Endothelial cell (in vitro differentiated cells): ENCODE measurements around the gene OR1D5. TPM values are rescaled to one million over a fixed set of nuclear protein-coding genes. Genes with fewer than 3 reads are reported as not detected.

Source experiments
- DNase-seq: peaks from one replicate; pipeline ENCODE4 v3.0.0; 2021; ENCODE audit warnings: low spot score
- H3K27ac Mint-ChIP-seq: one replicate; pipeline ENCODE4 v1.8.0; 2021; ENCODE audit warnings: mixed read lengths, inconsistent platforms; ENCODE audit not compliant: unreplicated experiment
- H3K27me3 Mint-ChIP-seq: one replicate; pipeline ENCODE4 v1.8.0; 2021; ENCODE audit warnings: mild to moderate bottlenecking, moderate library complexity, mixed read lengths, inconsistent platforms; ENCODE audit not compliant: unreplicated experiment
- H3K36me3 Mint-ChIP-seq: one replicate; pipeline ENCODE4 v1.8.0; 2021; ENCODE audit warnings: mild to moderate bottlenecking, low read depth, mixed read lengths, inconsistent platforms; ENCODE audit not compliant: unreplicated experiment
- H3K4me1 Mint-ChIP-seq: one replicate; pipeline ENCODE4 v1.8.0; 2021; ENCODE audit warnings: mild to moderate bottlenecking, mixed read lengths, inconsistent platforms; ENCODE audit not compliant: unreplicated experiment
- H3K4me3 Mint-ChIP-seq: one replicate; pipeline ENCODE4 v1.8.0; 2021; ENCODE audit warnings: mild to moderate bottlenecking, mixed read lengths, inconsistent platforms; ENCODE audit not compliant: unreplicated experiment
- H3K9me3 Mint-ChIP-seq: one replicate; pipeline ENCODE4 v1.8.0; 2021; ENCODE audit warnings: mixed read lengths, inconsistent platforms; ENCODE audit not compliant: unreplicated experiment
- total RNA-seq: library from RNA; stranded (reverse); fragmentation: NEBNext Ultra II Directional; extraction: Animal tissue kit (Norgen Biotek cat#: 25700); gene quantifications from one replicate; pipeline ENCODE4 v1.2.1, GENCODE V29; 2021; ENCODE audit not compliant: unreplicated experiment
- TF ChIP-seq, protein P1 (sequence below): fragments of 200-600 bp; sonication (generic); IDR thresholded peaks from one replicate; pipeline ENCODE4 v1.5.0; 2021; ENCODE audit warnings: antibody characterized with exemption; ENCODE audit not compliant: unreplicated experiment

OR1D5 gene
- total RNA-seq, 1 donor from 2014 or later, result not detected

GRCh38 chr17:3038941-3039340 is 24.5 kb downstream of the OR1D5 start:
- H3K27ac Mint-ChIP-seq, result no peak overlapping the region
- TF ChIP-seq, protein P1, sequence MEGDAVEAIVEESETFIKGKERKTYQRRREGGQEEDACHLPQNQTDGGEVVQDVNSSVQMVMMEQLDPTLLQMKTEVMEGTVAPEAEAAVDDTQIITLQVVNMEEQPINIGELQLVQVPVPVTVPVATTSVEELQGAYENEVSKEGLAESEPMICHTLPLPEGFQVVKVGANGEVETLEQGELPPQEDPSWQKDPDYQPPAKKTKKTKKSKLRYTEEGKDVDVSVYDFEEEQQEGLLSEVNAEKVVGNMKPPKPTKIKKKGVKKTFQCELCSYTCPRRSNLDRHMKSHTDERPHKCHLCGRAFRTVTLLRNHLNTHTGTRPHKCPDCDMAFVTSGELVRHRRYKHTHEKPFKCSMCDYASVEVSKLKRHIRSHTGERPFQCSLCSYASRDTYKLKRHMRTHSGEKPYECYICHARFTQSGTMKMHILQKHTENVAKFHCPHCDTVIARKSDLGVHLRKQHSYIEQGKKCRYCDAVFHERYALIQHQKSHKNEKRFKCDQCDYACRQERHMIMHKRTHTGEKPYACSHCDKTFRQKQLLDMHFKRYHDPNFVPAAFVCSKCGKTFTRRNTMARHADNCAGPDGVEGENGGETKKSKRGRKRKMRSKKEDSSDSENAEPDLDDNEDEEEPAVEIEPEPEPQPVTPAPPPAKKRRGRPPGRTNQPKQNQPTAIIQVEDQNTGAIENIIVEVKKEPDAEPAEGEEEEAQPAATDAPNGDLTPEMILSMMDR, result no peak
- no peaks in the 10 kb centered on the region for H3K9me3 Mint-ChIP-seq
- H3K4me3 Mint-ChIP-seq, result no peak overlapping the region
- peaks cover 8% of the 10 kb centered on the region for H3K36me3 Mint-ChIP-seq
- H3K4me1 Mint-ChIP-seq, result no peaks in the 10 kb centered on the region
- peaks cover 3% of the 10 kb centered on the region for H3K27me3 Mint-ChIP-seq
- no peak for DNase-seq

- DNase-seq, result no peak
- Mint-ChIP-seq H3K27me3 (peaks cover 3% of the 10 kb centered on the region), H3K27ac (no peak overlapping the region), H3K36me3 (peaks cover 4% of the 10 kb centered on the region), H3K4me1 (no peaks in the 10 kb centered on the region), H3K9me3 (no peaks in the 10 kb centered on the region), H3K4me3 (no peak overlapping the region)
- TF ChIP-seq, protein P1, result no peak
Observed at GRCh38 chr17:3037259-3037658, 26.1 kb downstream of the OR1D5 start.

DNA sequence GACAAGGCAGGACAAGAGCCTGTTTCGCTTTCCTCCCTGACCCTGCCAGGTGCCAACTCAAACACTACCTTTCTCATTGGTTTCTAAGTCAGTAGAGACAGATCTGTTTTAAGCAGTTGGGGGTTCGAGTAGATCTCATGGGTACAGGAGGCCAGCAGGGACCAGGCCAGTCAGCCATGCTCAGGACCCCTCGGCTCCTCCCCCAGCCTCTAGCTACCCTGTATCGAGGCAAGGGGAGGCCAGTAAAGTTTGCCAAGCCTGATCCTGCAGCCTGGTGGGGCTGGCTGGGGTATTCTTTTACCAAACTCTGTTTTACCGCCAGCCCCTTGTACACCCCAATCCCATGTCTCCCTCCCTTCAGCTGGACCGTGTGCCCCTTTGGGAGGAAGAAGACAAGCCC is 26.6 kb downstream of the OR1D5 start:
- H3K9me3 Mint-ChIP-seq, result no peaks in the 10 kb centered on the region
- H3K27ac Mint-ChIP-seq, result no peak overlapping the region
- no peak overlapping the region for H3K4me3 Mint-ChIP-seq
- TF ChIP-seq, protein P1, result no peak
- peaks cover 4% of the 10 kb centered on the region for H3K36me3 Mint-ChIP-seq
- peaks cover 3% of the 10 kb centered on the region for H3K27me3 Mint-ChIP-seq
- H3K4me1 Mint-ChIP-seq, result no peaks in the 10 kb centered on the region
- no peak for DNase-seq

GRCh38 chr17:3035968-3036280 is 27.5 kb downstream of the OR1D5 start:
- Mint-ChIP-seq H3K36me3 (peaks cover 4% of the 10 kb centered on the region), H3K4me3 (no peak overlapping the region), H3K4me1 (no peaks in the 10 kb centered on the region), H3K27me3 (peaks cover 2% of the 10 kb centered on the region), H3K27ac (no peak overlapping the region), H3K9me3 (no peaks in the 10 kb centered on the region)
- no peak for DNase-seq
- TF ChIP-seq, protein P1, result no peak

- Mint-ChIP-seq H3K27me3 (peaks cover 2% of the 10 kb centered on the region), H3K4me1 (peaks cover 3% of the 10 kb centered on the region), H3K27ac (no peak overlapping the region), H3K4me3 (no peak overlapping the region), H3K36me3 (peaks cover 6% of the 10 kb centered on the region), H3K9me3 (no peaks in the 10 kb centered on the region)
- TF ChIP-seq, protein P1, result no peak
- DNase-seq, result no peak
Observed at GRCh38 chr17:3035256-3035967, 28.0 kb downstream of the OR1D5 start.
